Panc1 (cell line): ENCODE measurements around the gene TMEM254.
"Not testable (repeated sequence)": the region's sequence is repeated elsewhere in the genome, so short reads cannot be mapped to it uniquely, and the experiment has no call there.

ENCODE experiments used
- REST ChIP-seq, 2 experiments: IDR thresholded peaks; 2 replicates each; pipeline ENCODE4 v1.6.1; 2011 to 2012; ENCODE audit warnings: low read depth in 2 of 2, control low read depth in 1 of 2, low read length in 1 of 2, mild to moderate bottlenecking in 1 of 2, moderate library complexity in 1 of 2; ENCODE audit not compliant: insufficient read depth in 1 of 2
- TF ChIP-seq, protein P1 (sequence below): fragments of 450-650 bp; IDR thresholded peaks from 2 replicates; pipeline ENCODE4 v1.5.1; 2017; ENCODE audit warnings: mild to moderate bottlenecking

- not testable (repeated sequence) for TF ChIP-seq REST (IDR thresholded peaks at IDR 0.05; ENCODE audit: insufficient read depth in 1 of 2, low read depth in 2 of 2, low read length in 1 of 2)
- TF ChIP-seq, protein P1, sequence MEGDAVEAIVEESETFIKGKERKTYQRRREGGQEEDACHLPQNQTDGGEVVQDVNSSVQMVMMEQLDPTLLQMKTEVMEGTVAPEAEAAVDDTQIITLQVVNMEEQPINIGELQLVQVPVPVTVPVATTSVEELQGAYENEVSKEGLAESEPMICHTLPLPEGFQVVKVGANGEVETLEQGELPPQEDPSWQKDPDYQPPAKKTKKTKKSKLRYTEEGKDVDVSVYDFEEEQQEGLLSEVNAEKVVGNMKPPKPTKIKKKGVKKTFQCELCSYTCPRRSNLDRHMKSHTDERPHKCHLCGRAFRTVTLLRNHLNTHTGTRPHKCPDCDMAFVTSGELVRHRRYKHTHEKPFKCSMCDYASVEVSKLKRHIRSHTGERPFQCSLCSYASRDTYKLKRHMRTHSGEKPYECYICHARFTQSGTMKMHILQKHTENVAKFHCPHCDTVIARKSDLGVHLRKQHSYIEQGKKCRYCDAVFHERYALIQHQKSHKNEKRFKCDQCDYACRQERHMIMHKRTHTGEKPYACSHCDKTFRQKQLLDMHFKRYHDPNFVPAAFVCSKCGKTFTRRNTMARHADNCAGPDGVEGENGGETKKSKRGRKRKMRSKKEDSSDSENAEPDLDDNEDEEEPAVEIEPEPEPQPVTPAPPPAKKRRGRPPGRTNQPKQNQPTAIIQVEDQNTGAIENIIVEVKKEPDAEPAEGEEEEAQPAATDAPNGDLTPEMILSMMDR = not testable (repeated sequence)
Measured at GRCh38 chr10:80029205-80029604, 49.3 kb upstream of the TMEM254 start.
